Right forelimb (tissue), 1 donor: ENCODE results near the gene DIP2A.

Experiments
- DNase-seq: peaks from one replicate; pipeline ENCODE4 v3.0.0-alpha.2; 2018

The DIP2A gene

DNA sequence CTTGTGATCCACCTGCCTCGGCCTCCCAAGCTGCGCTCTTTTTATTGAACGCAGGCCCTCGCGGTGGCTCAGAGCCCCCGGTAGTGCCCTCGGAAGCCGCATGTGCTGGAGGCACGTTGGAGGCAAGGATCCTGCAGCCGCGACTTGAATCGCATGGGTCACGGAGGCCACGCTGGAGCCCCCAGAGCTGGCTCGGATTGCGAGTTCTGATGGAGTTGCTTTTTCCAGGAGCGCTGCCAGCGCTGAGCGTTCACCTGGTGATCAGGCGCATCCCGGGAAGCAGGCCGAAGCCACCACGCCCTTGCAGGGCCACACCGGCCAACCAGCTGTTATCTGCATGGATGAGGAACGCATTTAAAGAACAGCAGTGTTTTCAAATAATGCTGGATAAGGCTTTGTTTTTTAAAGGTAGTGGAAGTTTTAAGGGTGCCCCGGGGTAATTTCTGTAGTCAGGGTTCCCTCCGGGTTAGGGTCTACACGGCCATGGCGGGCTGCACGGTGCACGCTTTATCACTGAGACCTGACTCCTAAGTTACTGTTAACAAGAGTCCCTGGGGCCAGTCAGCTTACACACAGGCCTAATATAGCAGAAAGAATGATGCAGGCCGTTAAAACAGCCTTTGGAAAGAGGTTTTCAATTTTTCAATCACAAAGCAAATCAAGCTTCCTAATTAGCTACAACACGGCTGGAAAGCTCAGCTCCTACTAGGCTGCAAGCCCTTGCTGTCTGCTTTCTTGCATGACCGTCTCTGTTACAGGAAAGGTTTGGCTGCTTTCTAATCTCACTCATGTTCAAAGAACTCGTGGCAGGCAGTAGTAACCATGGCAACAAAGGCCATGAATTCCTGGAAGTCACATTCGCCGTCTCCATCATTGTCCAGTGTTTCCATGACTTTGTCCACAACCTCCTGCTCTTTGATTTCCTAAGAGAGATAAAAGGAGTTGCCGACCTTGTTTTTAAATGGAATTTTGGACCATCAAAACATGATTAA is 140.2 kb downstream of the DIP2A start:
- DNase-seq: no peak

DNA sequence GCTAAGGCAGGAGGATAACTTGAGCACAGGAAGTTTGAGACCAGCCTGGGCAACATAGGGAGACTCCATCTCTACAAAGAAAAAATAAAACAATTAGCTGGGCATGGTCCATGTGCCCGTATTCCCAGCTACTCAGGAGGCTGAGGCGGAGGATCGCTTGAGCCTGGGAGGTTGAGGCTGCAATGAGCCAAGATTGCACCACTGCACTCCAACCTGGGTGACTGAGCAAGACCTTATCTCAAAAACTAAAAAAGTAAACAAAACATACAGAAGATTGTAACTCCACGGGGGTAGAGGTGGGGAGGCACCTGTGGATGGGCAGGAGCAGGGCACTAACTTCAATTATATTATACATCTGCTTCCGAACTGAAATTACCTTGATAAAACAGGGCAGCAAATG is 141.6 kb downstream of the DIP2A start:
- no peak for DNase-seq

DNA sequence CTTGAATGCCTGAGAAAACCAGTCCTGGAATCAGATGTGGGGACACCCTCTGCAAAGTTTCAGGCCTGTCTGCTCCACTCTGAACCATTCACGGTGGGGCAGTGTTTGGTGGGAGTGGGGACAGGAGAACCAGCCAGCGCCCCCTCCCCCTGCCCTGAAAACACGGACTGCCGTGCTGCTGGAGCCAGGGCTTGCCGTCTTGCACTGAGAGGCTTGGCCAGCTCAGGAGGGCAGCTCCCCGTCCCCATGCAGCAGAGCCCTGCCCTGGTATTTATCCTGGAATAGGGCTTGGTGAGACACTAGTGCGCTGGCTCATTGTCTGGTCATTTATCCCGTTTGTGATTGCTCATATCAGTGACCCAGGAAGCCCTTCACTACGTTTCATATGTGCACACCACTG is 142.3 kb downstream of the DIP2A start:
- DNase-seq: no peak

DNA sequence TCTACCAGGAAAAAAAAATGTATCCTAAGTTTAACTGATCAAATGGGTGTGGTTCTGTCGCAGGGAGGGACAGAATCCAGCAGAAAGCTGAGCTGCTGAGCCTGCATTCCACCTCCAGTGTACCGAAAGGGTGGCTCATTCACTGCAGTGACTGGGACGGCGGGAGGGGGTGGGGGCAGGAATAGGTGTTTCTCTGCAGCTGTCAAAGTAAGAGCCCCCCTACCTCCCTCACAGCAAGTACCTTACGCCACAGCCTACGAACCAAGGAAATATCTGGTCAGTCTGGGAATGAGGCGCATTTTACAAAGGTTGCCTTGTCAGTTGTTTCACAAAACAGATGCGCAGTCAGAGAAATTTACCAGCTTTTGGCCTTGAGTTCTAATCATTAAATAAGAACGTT is 144.5 kb downstream of the DIP2A start:
- no peak for DNase-seq

DNA sequence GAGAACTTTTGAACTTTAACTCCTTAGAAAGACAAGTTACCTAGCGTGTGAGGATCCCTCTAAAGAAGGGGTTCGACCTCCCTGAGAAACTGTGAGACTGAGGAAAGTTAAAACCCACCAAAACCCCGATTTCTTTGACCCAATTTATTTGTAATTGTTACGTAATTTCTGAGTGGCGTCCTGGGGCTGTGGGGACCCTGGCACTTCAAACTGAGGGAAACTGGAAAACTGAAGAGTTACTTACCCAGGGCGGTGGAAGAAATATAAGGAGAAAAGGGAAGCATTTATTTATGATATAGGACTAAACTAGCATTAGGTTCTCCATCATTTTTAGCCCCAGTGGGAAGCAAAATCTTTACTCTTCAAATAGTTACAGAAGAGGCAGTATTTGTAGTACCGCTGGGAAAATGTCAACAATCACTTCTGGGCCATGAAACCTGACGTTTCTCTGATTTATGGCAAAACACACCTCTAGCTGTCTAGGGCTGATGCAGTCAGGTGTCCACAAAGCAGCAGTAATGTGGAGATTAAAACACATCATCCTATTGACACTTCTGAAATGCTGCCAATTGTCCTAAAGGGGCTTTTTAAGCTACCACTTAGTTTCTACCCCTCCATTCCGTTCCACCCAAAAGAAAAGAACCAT is 145.8 kb downstream of the DIP2A start:
- no peak for DNase-seq

DNA sequence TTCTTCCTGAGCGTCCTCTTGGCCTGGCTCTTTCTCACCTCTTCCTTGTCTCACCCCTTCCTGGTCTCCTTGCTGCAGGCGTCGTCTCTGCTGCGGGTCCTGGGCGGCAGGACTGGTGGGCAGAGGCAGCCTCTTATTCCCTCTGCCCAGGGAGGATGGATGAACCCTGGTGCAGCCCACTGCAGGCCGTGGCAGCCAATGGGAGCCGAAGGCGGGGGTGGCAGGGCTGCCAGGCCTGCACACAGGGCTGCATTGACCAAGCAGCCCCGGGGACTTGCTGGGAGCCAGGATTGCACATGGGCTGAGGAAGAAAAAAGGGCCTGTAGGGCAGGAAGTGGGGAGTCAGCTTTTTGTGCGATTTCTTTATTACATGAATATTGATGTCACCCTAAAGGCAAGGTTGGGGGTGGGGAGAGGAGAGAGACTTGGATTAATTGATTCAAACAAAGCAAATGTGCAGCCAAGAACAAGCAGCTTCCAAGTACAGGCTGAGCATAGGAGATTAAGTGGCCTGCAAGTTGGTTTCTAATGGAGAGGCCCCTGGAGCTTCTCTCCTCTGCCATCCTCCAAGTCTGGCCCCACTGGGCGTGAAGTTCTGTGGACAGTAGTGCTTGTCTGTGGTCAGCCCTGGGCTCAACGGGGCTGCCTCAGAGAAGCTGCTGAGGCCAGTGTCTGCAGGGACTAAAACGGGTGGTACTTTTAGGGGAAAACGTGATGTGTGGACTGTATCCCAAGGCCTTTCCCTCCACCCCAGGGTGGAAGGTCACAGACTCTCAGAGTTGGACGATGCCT is 146.5 kb downstream of the DIP2A start, which contains the start of gene S100B:
Gene S100B (minus strand): TSS at position 108 of the 792 bp plus-strand sequence. CDS start 2,667 bp downstream, outside the sequence.
- DNase-seq: peak; percentile 73

DNA sequence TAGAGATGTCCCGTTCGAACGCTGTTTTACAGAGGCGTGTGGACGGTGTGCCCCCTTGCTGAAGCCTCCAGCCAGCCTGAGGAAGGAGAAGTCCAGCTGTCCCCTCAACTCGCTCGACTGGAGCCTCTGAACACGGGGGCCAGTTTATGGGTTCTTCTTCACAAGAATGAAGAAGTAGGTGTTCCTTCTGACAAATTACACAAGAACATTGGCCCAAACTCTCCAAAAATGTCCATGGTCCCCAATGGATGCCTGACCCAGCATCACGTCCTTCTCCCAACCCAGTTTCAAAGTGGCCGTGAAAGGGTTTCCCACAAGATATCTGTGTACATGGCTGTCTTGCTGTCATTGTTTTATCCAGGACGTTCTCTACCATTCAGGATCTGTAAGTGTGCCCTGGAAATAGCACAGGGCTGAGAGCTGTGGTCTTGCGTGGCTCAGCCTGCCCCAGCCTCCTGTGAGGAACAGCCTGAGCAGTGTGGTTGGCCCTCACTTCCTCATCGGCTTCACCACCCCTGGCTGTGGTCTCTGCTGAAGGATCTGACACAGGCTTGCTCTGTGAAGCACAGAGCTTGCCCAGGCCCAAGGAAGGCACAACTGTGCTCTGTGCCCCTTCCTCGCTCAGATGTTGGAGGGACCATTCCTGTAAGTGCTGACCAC is 147.2 kb downstream of the DIP2A start:
- DNase-seq: no peak

DNA sequence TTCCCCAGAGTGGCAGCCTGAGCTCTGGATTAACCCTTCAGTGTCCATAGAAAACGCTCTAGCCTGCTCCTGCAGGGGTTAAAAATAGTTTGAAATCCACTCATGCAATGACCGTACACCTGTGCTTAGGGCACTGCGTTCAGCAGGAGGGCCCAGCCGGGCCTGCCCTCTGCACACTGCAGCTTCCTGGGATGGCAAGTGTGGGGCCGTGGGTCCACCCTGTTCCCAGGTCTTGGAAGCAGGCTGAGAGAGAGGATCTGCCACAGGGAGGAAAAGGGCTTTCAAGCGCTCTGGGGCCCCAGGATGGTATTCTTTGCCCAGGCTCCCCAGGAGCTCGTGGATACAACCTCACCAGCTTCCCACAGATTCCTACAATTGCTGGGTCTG is 147.7 kb downstream of the DIP2A start:
- no peak for DNase-seq

DNA sequence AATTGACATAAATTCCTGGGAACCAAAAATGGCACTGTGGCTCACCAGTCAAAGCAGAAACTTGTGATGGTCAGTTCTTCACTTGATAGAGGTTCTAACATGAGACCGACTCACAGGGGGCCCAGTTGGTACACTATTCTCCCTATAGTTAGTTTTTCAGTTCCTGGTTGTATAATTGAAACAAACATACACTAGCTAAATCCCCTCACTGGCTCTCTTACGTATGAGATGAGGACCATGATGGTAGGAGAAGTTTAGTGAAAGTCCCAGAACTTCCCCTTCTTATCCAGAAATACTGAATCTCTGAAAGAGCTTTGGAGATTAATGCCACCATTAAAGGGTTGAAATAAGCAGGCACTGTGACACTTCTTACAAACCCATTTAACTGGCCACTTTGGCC is 148.9 kb downstream of the DIP2A start:
- no peak for DNase-seq

DNA sequence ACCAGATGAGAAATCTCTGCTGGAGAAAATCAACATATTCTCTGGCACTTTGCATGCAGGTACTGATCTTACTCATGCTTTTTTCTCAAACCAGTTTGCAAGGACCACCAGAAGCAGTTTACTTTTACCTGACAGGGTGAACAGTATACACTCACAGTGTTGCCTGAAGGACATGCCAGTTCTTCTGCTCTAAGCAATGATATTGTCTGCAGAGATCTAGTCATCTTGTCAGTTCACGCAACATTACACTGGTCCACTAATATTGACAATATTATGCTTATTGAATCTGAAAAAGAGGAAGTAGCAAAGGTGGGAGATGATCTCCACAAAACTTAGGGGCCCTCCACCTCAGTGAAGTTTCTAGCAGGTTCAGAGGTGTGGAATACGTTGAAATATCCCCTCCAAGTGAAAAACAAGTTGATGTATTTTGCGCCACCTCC is 150.0 kb downstream of the DIP2A start:
- DNase-seq: no peak

DNA sequence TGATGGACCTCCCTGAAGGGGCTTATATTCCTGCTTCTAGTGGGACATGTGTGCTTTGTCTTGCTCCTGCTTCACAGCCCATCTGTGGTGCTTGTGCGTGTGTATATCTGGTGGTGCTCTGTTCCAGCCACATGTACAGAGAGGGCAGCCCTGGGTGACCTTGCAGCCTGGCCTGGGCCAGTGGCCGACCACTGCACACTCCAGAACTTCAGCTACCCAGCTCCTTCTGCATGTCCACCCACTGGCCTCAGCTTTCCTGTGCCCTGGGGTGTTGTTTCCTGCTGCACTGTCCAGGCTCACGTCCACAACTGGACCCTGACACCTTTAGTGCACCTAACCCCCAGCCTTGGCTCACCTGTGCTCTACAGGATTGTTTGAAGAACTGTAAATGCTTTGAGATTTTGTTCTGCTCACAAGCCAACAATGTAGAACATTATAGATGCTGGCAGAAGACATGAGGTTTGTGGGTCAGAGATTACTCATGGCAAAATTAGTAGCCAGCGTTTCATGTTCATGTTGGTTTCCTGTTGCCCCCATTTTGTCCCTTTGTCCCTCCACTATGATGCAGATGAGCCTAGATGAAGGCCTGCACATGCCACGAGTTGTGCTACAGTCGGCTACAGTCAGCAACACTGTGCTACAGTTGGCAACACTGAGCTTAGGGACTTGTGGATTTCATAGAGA is 151.5 kb downstream of the DIP2A start:
- no peak for DNase-seq

DNA sequence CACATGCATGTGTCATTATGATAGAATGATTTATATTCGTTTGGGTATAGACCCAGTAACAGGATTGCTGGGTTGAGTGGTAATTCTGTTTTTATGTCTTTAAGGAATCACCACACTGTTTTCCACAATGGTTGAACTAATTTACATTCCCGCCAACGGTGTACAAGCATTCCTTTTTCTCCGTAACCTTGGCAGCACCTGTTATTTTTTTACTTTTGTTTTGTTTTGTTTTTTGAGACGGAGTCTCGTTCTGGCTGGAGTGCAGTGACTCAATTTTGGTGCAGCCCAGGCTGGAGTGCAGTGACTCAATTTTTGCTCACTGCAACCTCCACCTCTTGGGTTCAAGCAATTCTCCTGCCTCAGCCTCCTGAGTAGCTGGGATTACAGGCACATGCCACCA is 154.7 kb downstream of the DIP2A start:
- DNase-seq: no peak

DNA sequence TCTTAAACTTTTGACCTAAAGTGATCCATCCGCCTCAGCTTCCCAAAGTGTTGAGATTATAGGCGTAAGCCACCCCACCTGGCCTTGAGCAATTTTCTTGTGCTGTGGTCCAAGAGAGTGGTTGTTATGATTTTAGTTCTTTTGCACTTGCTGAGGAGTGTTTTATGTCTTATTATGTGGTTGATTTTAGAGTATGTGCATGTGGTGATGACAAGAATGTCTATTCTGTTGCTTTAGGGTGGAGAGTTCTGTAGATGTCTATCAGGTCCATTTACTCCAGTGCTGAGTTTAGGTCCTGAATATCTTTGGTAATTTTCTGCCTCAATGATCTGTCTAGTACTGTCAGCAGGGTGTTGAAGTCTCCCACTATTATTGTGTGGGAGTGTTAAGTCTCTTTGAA is 157.4 kb downstream of the DIP2A start:
- no peak for DNase-seq

DNA sequence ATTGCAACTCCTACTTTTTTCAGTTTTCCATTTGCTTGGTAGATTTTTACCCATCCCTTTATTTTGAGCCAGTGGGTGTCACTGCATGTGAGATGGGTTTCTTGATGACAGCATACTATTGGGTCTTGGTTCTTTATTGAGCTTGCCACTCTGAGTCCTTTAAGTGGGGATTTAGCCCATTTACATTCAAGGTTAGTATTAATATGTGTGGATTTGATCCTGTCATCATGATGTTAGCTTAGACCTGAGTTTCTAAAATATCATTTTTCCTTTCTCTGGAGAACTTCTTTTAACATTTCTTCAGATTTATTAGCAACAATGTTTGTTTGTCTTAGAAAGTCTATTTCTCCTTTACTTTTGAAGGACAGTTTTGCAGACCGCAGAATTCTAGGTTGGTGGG is 158.0 kb downstream of the DIP2A start:
- no peak for DNase-seq

DNA sequence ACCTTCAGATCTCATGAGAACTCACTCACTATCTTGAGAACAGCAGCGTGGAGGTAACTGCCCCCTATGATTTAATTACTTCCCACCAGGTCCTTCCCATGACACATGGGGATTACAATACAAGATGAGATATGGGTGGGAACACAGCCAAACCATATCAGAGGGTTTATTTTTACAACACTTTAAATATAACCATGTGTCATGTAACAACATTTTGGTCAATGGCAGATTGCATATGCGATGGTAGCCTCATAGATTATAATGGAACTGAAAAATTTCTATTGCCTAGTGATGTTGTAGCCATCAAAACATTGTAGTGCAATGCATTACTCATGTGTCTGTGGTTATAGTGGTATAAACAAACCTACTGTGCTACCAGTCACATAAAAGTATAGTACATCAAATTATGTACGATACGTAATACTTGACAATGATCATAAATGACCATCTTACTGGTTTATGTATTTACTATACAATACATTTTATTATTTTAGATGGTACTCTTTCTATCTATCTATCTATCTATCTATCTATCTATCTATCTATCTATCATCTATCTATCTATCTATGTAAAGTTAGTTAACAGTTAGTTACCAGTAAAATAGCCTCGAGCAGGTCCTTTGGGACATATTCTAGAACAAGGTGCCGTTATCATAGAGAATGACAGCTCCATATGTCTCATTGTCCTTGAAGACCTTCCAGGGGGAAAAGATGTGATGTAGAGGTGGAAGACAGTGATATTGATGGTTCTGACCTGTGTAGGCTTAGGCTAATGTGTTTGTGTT is 158.8 kb downstream of the DIP2A start:
- DNase-seq: no peak

DNA sequence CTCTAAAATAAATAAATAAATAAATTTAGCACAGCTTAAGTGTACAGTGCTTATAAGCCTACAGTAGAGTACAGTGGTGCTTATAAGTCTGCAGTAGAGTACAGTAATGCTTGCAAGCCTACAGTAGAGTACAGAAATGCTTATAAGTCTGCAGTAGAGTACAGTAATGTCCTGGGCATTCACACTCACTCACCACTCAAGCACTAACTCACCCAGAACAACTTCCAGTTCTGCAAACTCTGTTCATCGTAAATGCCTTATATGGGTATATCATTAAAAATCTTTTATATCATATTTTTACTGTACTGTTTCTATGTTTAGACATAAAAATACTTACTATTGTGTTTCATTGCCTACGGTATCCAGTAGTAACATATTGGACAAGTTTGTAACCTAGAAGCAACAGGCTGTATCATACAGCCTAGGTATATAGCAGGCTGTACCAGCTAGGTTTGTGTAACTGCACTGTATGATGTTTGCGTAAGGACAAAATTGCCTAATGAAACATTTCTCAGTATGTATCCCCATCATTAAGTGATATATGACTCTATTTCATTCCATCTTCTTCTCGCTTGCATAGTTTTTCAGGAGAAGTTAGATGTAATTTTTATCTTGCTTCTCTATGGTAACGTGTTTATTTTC is 160.2 kb downstream of the DIP2A start:
- no peak for DNase-seq
